NCI-H187 treated with DMSO at 0.1 percent for 48 hours (cell line): ENCODE data around the gene SORCS1.

Source experiments
- DNase-seq: peaks from one replicate; lab custom pipeline; 2025; lab: John Stamatoyannopoulos, UW

SORCS1 gene

DNA sequence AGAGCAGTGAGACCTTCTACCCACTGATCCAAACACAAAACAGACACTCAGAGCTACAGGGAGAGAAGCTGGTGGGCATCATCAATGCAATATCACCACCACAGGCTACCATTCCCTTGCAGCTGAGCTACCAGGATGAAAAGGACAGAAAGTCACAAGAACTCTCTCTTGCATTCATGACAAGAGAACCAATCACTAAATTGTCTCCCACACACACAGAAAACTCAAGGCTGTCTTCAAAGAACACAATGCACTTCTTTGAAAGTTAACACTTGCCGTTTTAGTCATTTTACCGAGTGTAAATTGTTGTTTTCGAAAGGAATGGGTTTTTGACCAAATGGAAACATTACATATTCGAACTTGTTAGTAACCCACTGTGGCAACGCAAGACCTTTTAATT lies 626.6 kb downstream of the SORCS1 start:
- no peak for DNase-seq

DNA sequence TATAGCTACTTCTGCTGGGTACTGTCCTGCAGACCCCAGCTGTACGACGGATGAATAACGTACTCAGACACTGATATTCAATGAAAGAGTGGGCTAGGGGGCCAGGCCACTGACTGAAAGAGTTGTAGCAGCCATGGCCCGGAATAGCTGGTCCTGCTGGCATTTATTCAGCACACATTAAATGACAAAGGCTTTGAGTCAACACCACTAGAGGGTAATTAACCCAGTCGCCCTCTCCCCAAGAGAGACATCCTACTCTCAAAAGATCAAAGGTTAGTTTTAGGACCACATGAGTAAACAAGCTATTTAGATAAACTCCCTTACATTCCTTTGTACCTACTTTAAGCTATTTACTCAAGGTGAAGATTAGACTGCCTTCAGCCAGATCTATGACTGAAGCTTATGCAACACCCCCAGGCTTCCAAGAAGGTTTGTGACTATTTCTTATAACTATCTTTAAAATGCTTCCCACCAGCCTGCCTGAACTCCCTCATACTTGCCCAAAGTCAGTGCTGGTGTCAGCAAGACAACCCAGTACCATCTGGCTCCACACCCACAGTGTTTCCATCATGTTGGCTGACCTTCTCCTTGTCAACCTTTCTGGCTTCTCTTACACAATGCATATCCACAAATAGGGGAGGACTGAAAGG lies 629.1 kb downstream of the SORCS1 start:
- no peak for DNase-seq

DNA sequence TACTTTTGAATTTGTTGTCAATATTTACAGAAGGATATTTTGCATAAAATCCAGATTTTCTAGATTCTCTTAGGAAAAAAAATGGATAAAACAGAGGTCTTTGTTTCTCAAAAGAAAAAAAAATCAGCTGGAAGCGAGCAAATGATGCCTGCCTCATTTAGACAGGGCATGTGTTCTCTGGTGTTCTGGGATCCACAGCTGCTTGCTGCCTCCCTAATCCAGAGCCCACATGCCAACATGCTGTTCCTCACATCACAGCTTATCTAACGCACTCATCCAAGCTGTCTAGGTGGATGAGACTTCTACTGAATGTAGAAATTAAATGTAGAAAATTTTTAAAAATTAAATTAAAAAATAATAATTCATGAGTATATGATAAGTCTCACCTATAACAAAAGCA lies 630.1 kb downstream of the SORCS1 start:
- DNase-seq, result no peak

DNA sequence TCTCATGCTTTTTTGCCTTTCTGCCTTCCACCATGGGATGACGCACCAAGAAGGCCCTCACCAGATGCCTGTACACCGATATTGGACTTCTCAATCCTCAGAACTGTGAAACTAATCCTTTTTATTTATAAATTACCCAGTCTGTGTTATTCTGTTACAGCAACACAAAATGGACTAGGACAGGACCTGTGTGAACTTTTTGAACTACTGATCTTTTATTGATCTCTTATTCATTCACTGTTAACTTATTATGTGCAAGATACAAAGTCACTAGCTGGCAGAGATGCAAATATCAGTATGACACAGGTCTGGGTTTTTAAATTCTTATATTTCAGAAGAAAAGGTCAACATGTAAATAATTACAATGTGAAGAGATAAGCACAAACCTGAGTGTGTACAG lies 635.8 kb downstream of the SORCS1 start:
- no peak for DNase-seq

DNA sequence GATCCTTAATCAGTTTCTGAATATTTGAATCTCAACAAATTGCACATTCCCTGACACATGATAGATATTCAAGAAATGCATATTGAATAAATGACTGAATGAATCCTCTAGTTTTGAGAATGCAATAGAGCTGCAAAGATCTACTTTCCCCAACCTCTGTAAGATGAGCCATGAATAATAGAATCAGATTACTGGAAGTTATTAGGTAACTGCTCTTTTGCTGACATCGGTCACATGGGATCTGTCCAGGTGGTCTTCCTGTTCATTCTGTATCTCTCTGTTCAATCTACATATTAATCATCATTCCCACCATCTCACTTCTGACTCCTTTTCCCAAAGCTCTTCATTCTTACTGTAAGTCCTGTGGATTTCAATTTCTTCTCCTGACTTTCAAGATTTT lies 638.7 kb downstream of the SORCS1 start:
- no peak for DNase-seq
